ENCODE data around the gene HMBS.
"Not testable (repeated sequence)": the region's sequence is repeated elsewhere in the genome, so short reads cannot be mapped to it uniquely, and the experiment has no call there.

Gene HMBS

GRCh38 chr11:119056421-119056999 lies 28.2 kb upstream of the HMBS start:
- TF ChIP-seq CTCF (IDR thresholded peaks at IDR 0.05; ENCODE audit: low read depth, low read length) = no peak
- no peak for DNase-seq (ENCODE audit: extremely low read depth, low read depth)

DNA sequence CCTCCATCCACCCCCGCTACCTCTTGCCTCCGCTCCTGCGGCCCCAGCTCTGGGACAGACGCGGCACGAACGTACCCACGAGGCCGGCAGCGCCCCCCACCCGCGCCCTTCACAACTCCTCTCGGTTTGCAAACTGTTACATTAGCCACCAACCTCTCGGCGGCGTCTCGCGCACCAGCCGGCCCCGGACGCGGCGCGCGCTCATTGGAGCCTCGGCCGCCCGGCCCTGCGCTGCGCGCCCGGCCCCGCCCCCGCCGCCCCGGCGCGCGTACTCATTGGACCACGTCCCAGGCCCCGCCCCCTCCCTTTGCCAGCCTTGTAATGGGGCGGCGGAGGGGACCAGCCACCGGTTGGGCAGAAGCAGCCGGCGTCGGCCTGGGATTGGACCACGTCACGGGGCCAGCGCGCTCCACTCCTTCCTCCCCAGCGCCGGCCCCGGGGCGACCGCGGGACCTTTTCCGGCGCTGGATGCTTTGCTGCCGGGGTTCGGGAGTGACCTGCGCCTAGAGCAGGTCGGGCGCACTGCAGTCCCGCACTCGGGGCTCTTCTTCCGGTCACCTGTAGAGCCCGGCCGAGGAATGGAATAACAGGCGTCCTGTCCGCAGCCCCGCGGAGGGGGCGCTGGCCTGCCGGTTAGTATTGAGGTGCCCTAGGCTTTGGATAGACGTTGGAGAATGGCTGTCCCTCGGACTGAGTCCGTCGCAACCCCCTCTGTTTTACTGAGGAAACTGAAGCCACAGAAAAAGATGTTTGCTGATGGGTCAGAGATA lies 27.5 kb upstream of the HMBS start, which contains the start of gene HYOU1:
Gene HYOU1 (minus strand): TSS at position 206 of the 770 bp plus-strand sequence. CDS start 1,045 bp downstream, outside the sequence.
- peak; percentile 92 for DNase-seq (ENCODE audit: extremely low read depth, low read depth)
- peak; percentile 30 for TF ChIP-seq CTCF (IDR thresholded peaks at IDR 0.05; ENCODE audit: low read depth, low read length)

GRCh38 chr11:119059128-119059527 lies 25.6 kb upstream of the HMBS start:
- DNase-seq (ENCODE audit: extremely low read depth, low read depth) = not testable (repeated sequence)

GRCh38 chr11:119061256-119061655 lies 23.4 kb upstream of the HMBS start:
- TF ChIP-seq CTCF (IDR thresholded peaks at IDR 0.05; ENCODE audit: low read depth, low read length) = no peak

DNA sequence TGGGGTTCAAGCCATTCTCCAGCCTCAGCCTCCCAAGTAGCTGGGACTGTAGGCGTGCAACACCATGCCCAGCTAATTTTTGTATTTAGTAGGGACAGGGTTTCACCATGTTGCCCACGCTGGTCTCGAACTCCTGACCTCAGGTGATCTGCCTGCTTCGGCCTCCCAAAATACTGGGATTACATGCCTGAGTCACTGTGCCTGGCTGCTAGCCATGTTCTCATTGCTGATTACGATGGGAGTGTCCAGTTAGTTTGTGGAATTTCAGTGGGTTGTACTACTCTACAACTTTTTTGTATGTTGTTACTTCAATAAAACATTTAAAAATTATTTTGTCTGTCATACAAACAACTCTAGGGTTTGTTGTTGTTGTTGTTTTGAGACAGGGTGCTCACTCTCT lies 21.9 kb upstream of the HMBS start:
- no peak for DNase-seq (ENCODE audit: extremely low read depth, low read depth)

More at GRCh38 chr11:119061256-119061655, 23.4 kb upstream of the HMBS start:
- DNase-seq (ENCODE audit: extremely low read depth, low read depth) = no peak

GRCh38 chr11:119065369-119065768 lies 19.3 kb upstream of the HMBS start:
- TF ChIP-seq CTCF (IDR thresholded peaks at IDR 0.05; ENCODE audit: low read depth, low read length) = peak; percentile 37
- no peak for DNase-seq (ENCODE audit: extremely low read depth, low read depth)

More for the DNA sequence above, 21.9 kb upstream of the HMBS start:
- no peak for TF ChIP-seq CTCF (IDR thresholded peaks at IDR 0.05; ENCODE audit: low read depth, low read length)

- TF ChIP-seq CTCF (IDR thresholded peaks at IDR 0.05; ENCODE audit: low read depth, low read length) = no peak
- DNase-seq (ENCODE audit: extremely low read depth, low read depth) = peak; percentile 87
Observed at GRCh38 chr11:119067371-119068222, 17.1 kb upstream of the HMBS start, which contains the start of gene VPS11. VPS11 (plus strand) TSS chr11:119067818; CDS start chr11:119067824, 6 bp downstream.
